HEK293 (cell line): ENCODE results near the gene SBF2.

Experiments used
- CTCF ChIA-PET: fragments of 350-600 bp; formaldehyde crosslinking; extraction: SDS; loops from one replicate; lab custom pipeline; 2021; ENCODE audit warnings: antibody characterized with exemption; lab: Yijun Ruan, JAX
- POLR2A ChIA-PET: fragments of 300-600 bp; formaldehyde crosslinking; extraction: SDS; loops from one replicate; lab custom pipeline; 2020; ENCODE audit warnings: antibody characterized with exemption, inconsistent platforms; lab: Yijun Ruan, JAX
- H3K27ac ChIP-seq: fragments of 200-500 bp; sonication (Bioruptor generic); 2 replicates; pipeline ENCODE4 v1.5.1; 2014; ENCODE audit warnings: low read depth, low read length, control low read depth, inconsistent platforms; ENCODE audit errors: extremely low read depth
- H3K36me3 ChIP-seq, 2 experiments: fragments of 200-500 bp in 1 of 2; sonication (Bioruptor generic) in 1 of 2; 1 replicate in 1 of 2; 2 replicates in 1 of 2; pipeline ENCODE4 v1.5.1; 2014 to 2017; ENCODE audit warnings: inconsistent platforms in 2 of 2, low read length in 2 of 2; ENCODE audit not compliant: control insufficient read depth in 2 of 2, insufficient read depth in 1 of 2
- H3K4me1 ChIP-seq: fragments of 200-500 bp; sonication (Bioruptor generic); 2 replicates; pipeline ENCODE4 v1.5.1; 2014; ENCODE audit warnings: mild to moderate bottlenecking, low read length, inconsistent platforms; ENCODE audit not compliant: control insufficient read depth, insufficient read depth
- H3K4me3 ChIP-seq: 2 replicates; pipeline ENCODE4 v1.5.1; 2011; ENCODE audit warnings: low read depth, mild to moderate bottlenecking, control low read depth, low read length, moderate library complexity
- H3K9me3 ChIP-seq: fragments of 200-500 bp; sonication (Bioruptor generic); 2 replicates; pipeline ENCODE4 v1.5.1; 2014; ENCODE audit warnings: low read depth, low read length, inconsistent platforms; ENCODE audit not compliant: control insufficient read depth, insufficient read depth
- MEIS1 ChIP-seq: sonication (generic); formaldehyde crosslinking; IDR thresholded peaks from 2 replicates; pipeline ENCODE4 v1.8.1; 2022; ENCODE audit warnings: missing genetic modification reagents, mild to moderate bottlenecking, borderline replicate concordance
- SETDB1 ChIP-seq: IDR thresholded peaks from one replicate; pipeline ENCODE4 v1.6.1; 2017; ENCODE audit warnings: mild to moderate bottlenecking, low read length, moderate library complexity, mixed read lengths; ENCODE audit not compliant: insufficient read length
- TRIM28 ChIP-seq: IDR thresholded peaks from 2 replicates; pipeline ENCODE4 v1.6.1; 2011; ENCODE audit warnings: low read length, control low read depth, borderline replicate concordance
- ZNF518A ChIP-seq: fragments of 450-650 bp; formaldehyde crosslinking; conservative IDR thresholded peaks from 2 replicates; pipeline ENCODE4 v1.5.1; 2016; ENCODE audit warnings: low read depth, missing biosample characterization, missing genetic modification characterization
- ZNF571 ChIP-seq: fragments of 450-650 bp; formaldehyde crosslinking; IDR thresholded peaks from 2 replicates; pipeline ENCODE4 v1.5.0; 2017; ENCODE audit warnings: missing biosample characterization, missing genetic modification characterization
- TF ChIP-seq, protein P1 (sequence below): fragments of 450-650 bp; formaldehyde crosslinking; IDR thresholded peaks from 2 replicates; pipeline ENCODE4 v1.5.1; 2016; ENCODE audit warnings: missing biosample characterization, missing genetic modification characterization, low read depth
- TF ChIP-seq, protein P2 (sequence below): fragments of 450-650 bp; formaldehyde crosslinking; IDR thresholded peaks from 2 replicates; pipeline ENCODE4 v1.5.1; 2017; ENCODE audit warnings: missing biosample characterization, missing genetic modification characterization

Gene SBF2

GRCh38 chr11:10328314-10329098 lies 34.5 kb upstream of the SBF2 start:
- Histone ChIP-seq H3K36me3 (no peaks in the 10 kb centered on the region), H3K27ac (no peak overlapping the region), H3K9me3 (no peaks in the 10 kb centered on the region), H3K4me1 (no peaks in the 10 kb centered on the region)
- ChIA-PET CTCF (interaction anchor here (0.6 to 7.3 kb wide), 7 partner anchors 19 to 570 kb away, joined by 3 to 62 read pairs (median 4); no protein-coding TSS in a partner anchor), POLR2A (interaction anchor here (1.7 kb wide), 1 partner anchor 23 kb away, joined by 8 read pairs; the partner anchor contains the start of gene ADM)
- TF ChIP-seq, protein P1, sequence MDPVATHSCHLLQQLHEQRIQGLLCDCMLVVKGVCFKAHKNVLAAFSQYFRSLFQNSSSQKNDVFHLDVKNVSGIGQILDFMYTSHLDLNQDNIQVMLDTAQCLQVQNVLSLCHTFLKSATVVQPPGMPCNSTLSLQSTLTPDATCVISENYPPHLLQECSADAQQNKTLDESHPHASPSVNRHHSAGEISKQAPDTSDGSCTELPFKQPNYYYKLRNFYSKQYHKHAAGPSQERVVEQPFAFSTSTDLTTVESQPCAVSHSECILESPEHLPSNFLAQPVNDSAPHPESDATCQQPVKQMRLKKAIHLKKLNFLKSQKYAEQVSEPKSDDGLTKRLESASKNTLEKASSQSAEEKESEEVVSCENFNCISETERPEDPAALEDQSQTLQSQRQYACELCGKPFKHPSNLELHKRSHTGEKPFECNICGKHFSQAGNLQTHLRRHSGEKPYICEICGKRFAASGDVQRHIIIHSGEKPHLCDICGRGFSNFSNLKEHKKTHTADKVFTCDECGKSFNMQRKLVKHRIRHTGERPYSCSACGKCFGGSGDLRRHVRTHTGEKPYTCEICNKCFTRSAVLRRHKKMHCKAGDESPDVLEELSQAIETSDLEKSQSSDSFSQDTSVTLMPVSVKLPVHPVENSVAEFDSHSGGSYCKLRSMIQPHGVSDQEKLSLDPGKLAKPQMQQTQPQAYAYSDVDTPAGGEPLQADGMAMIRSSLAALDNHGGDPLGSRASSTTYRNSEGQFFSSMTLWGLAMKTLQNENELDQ (tag by site-specific recombination) = no peak
- TF ChIP-seq ZNF518A (tag by site-specific recombination) (no peak), ZNF571 (tag by site-specific recombination) (no peak), MEIS1 (CRISPR knock-in tag) (peak; percentile 65)
- TF ChIP-seq, all 188 proteins: peak for 1
- H3K4me3 ChIP-seq = no peak overlapping the region

DNA sequence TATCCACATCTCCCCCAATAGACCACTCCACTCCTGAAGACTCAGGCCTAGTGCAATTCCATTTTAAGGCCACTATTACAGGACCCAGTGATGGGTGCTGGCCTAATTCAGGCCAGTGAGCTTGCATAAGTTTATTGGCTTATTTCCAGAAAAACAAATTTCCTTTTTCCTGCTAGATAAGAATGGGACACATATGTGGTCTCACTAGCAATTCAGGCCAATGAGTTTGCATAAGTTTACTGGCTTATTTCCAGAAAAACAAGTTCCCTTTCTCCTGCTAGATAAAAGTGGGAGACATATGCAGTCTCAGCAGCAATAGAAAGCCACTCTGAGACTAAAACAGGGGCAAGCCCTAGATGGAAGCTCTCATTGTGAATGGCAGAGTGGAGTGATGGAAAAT lies 33.2 kb upstream of the SBF2 start:
- no peak overlapping the region for H3K27ac ChIP-seq
- no peaks in the 10 kb centered on the region for H3K4me1 ChIP-seq
- CTCF ChIA-PET = interaction anchor here (0.6 to 7.3 kb wide), 4 partner anchors 13 to 39 kb away, joined by 3 to 62 read pairs (median 24); no protein-coding TSS in a partner anchor
- TF ChIP-seq TRIM28 (peak; percentile 65; the same call in 1 of the 2 replicates), SETDB1 (peak; percentile 19)
- TF ChIP-seq, protein P2, sequence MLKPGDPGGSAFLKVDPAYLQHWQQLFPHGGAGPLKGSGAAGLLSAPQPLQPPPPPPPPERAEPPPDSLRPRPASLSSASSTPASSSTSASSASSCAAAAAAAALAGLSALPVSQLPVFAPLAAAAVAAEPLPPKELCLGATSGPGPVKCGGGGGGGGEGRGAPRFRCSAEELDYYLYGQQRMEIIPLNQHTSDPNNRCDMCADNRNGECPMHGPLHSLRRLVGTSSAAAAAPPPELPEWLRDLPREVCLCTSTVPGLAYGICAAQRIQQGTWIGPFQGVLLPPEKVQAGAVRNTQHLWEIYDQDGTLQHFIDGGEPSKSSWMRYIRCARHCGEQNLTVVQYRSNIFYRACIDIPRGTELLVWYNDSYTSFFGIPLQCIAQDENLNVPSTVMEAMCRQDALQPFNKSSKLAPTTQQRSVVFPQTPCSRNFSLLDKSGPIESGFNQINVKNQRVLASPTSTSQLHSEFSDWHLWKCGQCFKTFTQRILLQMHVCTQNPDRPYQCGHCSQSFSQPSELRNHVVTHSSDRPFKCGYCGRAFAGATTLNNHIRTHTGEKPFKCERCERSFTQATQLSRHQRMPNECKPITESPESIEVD (tag by site-specific recombination) = no peak
- TF ChIP-seq, all 188 proteins: peak for 2
- Histone ChIP-seq H3K9me3 (no peaks in the 10 kb centered on the region), H3K36me3 (no peaks in the 10 kb centered on the region), H3K4me3 (no peak overlapping the region)
- POLR2A ChIA-PET = interaction anchor here (1.5 to 1.8 kb wide), 2 partner anchors 19 to 22 kb away, joined by 3 to 6 read pairs; partner anchors contain the start of gene ADM
